AG08396 (cell line): ENCODE measurements around the gene SUMO4.

Source experiments
- DNase-seq: peaks from one replicate; pipeline ENCODE4 v3.0.0; 2012; ENCODE audit warnings: low spot score, mixed read lengths

SUMO4 gene

DNA sequence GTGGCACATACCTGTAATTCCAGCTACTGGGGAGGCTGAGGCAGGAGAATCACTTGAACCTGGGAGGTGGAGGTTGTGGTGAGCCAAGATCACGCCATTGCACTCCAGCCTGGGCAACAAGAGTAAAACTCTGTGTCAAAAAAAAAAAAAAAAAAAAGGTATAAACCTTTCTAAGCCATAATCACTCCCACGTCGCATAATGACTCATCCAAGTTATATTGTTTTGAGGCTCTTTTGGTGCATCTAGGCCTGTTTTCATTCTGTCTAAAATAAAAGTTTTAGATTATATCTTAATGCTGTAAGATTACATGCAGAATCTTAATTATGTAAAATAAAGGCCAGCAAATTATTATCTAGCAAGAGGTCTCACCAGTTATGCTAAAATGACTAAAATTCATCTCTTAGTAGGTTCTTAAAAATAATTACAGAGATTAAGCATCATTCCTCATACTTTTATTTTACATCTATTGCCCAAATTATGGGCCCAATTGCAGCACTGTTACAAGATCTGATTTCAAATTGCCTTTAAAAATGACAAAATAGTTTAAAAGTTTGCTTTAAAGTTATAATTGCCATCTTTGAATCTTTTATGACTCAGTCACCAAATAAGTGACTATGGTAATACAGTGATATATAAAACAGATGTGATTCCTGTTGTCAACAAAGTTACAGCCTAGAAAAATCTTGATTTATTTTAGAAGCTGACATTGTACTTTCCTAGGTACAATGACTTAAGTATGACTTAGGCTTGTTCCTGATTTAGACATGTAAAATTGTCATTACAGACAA, 10.4 kb upstream of the SUMO4 start:
- no peak for DNase-seq

DNA sequence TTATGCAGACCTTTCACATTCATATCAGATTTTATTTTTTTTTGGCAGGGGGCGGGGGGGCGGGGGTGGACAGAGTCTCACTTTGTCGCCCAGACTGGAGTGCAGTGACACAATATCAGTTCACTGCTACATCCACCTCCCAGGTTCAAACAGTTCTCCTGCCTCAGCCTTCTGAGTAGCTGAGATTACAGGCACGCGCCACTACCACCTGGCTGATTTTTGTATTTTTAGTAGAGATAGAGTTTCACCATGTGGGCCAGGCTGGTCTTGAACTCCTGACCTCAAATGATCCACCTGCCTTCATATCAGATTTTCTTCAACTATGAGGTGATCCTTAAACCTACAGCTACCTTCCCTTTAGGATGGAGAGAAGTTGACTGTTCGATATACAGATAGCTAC, 8.0 kb upstream of the SUMO4 start:
- no peak for DNase-seq

DNA sequence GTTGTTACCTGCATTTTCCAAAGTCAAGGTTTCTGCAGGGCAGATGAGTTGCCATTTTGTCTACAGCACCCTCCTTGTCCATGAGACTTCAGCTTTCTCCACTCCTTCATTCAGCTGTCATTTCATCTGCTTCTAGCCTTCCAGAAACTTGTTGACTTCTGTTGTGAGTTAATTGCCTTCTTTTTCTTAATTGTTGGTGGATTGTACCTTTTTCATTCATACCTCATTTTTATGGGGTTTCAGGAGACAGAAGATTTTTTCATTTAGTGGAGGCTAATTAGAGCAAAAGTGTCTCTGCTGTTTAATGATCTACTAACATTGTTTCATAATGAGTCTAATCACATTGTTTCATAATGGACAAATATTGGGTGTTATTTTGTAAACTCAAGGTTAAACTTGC, 7.5 kb upstream of the SUMO4 start:
- no peak for DNase-seq

DNA sequence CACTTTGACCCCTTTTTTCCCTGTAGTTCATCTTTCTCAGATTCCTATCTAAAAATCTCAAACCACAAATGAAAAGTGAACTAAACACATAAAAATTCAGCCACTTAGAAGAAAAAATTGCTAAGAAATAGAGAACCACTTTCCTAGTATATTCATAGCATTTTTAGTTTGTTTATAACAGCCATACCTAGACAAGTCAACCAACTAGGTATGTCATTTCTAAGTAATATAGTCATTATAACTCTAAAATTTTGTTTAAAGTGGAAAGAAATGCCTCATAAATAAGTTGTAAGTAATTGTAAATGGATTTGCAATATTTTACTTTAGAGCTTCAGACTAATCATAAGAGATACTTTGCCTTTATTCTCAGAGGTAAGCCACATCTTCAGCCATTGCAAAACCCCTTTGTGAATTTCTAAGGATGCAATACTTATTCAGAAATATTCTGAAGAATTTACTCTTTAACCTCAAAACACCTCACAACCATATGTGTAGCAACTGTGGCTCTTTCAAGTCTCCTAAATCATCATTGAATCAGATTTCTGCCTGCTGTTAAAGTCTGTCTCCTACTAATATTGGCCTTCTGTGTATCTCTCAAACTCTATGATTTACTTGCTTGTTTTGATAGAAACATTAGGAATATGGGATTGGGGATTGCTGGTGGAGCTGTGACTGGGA, 6.9 kb upstream of the SUMO4 start:
- no peak for DNase-seq

DNA sequence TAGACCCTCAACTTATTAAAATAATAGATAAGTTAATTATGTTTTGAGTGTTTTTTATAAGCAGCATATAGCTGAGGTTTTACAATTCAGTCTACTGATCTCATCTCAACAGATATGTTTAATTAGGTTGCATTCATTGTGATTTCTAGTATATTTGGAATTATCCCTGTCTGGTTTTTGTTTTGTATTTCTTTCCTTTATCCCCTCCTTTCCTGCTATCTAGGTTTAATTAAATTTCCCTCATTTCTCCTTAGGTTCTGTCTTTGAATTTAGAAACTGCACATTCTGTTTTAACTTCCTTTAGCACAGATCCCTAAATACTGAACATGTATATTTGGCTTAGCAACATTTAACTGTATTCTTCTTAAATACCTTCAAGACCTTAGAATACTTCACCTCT, 4.9 kb upstream of the SUMO4 start:
- DNase-seq = no peak

DNA sequence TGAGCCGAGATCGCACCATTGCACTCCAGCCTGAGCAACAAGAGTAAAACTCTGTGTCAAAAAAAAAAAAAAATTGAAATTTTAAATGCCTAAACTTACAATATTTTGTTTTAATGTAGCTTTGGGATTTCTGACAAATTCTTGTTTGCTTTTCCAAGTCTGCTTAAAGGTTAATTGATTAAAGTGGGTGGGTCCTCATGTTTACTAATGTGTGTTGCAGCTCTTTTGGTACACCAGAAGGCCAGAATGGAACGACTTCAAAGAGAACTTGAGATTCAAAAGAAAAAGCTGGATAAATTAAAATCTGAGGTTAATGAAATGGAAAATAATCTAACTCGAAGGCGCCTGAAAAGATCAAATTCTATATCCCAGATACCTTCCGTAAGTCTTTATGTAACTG, 2.7 kb upstream of the SUMO4 start:
- no peak for DNase-seq

DNA sequence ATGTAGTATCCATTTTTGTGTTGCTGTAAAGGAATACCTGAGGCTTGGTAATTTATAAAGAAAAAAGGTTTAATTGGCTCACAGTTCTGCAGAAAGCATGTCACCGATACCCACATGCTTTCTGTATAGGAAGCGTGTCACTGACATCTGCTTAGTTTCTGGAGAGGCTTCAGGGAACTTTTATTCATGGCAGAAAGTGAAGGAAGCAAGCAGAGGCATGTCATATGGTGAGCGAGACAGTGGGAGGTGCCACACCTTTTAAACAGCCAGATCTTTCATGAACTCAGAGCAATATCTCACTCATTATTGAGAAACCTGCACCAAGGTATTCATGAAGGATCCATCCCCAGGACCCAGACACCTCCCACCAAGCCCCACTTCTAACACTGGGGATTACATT, 3.5 kb downstream of the SUMO4 start:
- DNase-seq = no peak

DNA sequence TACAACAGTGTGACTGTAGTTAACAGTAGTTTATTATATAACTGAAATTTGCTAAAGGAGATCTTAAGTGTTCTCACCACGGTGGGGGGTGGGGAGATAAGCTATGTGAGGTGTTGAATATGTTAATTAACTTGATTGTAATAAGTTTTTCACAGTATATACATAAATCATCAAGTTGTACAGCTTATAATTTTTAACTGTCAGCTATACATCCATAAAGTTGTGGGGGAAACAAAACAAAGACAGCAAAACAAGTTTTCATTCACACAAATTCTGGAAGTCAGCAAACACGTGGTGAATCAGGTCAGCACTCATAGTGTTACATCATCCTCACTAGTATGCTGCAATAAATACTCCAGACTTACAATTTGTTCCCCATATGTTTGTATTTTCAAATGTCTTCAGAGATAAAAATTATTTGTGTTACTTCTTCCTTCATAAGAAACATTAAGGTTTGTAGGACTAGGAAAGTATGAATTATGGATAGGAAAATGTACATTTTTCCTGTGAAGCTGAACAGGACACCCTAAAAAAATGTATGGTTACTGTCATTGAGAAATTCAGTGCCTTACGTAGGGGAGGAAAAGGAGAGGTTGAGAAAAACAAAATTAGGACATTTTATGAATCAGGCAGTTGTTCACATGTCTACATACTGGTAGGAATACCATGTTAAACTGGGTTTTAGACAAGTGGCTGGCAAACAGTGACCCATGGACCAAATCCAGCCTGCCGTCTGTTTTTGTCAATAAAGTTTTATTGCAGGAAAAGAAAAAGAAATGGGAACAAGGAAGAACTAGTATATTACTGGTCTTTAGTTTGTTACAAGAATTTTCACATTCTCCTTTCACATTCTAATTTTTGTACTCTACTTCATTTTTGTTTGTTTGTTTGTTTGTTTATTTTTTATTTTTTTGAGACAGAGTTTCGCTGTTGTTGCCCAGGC, 6.0 kb downstream of the SUMO4 start:
- no peak for DNase-seq

DNA sequence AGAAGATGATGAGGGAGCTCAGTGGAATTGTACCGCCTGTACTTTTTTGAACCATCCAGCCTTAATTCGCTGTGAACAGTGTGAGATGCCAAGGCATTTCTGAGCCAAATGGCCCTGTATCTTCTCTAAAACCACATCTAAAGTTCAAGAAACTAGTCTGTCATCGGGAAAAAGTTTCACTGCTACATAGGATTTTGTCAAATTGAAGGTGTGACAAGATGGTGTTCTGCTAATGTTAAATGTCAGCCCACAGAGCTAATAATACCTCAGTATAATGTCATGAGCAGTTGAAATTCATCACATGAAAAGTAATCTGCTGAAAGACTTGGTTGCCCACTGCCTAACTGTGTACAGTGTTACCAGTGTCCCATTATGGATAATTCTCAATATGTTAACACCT, 9.6 kb downstream of the SUMO4 start:
- DNase-seq = no peak

DNA sequence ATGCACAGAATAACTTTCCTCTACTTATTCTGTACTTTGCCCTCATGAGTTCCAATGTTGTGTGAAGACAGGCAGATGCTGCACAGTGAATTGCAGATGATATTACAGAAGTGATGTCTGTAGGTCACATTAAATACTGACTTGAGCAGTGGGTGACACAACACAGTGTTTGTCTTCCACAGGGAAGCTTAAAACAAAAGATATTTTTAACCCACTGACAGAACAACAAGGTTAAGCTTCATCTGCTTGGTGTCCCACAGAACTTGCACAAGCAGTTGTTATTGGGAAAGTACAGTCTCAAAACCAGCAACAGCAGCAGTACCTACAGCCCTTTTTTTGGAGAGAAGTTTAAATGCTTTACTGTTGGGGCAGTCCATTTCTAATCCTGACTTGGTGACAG, 10.5 kb downstream of the SUMO4 start:
- DNase-seq = no peak

DNA sequence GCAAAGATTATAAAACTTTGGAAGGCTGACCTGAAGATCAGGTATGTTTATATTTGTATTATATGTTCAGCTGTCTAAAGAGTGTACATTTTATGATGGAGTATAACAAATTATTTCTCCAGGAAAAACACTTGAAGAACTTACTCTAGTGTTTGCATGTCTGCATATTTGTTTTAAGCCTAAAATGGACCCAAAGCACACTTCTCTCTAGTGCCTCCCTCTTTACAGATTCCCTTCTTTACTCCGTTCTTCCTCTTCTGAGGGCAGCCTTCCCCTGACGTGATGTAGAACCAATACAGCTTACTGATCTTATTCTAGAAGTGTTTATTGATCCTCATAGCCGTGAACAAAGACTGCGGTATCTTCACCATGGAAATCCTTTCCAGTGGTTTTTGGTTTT, 13.9 kb downstream of the SUMO4 start:
- DNase-seq = no peak

DNA sequence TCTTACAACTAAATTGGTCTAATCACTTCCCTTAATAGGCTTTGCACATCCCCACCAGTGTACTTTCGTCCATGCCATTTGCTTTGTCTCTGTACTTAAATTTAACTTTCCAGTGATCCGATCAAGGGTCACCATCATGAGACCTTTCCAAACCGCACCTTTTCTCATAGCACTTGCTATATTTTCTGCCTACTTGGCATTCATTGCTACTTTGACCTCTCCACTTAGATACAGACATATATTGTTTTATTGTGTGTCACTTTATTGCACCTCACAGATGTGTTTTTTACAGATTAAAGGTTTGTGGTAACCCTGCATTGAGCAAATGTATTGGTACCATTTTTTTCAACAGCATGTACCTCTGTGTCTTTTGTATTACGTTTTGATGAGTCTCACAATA, 14.8 kb downstream of the SUMO4 start:
- DNase-seq = no peak

DNA sequence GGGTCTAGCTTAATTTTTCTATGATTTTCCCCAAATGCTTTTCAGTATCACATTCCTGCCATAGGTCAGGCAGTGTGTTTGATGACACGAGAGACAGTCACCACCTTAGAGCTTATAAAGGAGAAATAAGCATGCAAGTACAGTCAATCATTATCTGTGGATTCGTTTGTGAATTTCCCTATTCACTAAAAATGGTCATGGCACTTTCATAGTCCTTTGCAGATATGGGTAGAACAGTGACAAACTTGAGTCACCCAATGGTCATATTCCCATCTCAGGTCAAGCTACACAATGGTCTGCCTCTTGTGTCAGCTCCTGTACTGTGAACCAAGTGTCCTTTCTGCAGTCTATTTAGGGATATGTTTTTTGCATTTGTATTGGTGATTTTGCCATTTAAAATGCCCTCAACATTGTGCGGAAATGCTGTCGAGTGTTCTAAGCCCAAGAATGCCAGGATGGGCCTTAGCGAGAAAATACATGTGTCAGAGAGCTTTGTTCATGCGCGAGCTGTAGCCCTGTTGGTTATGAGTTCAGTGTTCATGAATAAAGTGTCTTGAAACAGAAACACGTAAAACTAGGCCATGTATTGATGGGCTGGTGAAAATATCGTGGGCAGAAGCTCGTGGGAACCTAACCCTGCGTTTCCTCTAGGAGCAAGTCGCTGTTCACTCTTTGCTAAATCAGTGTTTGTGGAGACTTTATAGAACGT, 19.8 kb downstream of the SUMO4 start:
- DNase-seq = no peak

DNA sequence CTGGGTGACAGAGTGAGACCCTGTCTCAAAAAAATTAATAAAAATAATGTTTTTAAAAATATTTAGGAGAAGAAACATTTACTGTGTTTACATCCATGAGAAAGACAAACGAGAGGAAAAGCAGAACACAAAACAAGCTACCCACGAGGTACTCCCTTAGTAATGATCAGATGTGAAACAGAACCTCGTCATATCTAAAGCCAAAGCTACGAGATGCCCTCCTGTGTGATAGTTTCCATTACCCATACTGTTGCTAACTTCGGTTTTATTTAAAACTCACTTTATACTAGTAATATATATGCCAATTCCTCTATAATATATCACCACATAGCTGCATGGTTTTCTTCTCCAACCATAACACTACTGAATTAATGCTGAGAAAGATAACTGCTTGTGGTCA, 21.1 kb downstream of the SUMO4 start:
- no peak for DNase-seq

DNA sequence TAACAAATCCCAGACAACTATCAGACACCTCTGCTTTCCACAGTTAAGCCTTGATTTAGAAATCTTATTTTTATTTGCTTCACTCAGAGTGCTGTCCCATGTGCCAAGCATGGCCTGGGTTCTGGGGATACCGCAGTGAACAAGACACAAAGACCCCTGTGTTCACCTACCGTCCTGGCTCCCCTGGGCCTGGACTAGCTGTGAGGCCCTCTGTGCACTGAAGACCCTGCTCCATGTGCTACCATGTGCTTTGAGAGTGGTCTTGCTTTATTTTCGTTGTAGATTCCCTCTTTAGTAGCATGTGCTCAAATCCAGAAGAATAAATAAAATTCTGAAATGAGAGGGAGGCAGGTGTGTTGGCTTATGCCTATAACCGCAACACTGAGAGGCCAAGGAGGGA, 22.5 kb downstream of the SUMO4 start:
- no peak for DNase-seq

DNA sequence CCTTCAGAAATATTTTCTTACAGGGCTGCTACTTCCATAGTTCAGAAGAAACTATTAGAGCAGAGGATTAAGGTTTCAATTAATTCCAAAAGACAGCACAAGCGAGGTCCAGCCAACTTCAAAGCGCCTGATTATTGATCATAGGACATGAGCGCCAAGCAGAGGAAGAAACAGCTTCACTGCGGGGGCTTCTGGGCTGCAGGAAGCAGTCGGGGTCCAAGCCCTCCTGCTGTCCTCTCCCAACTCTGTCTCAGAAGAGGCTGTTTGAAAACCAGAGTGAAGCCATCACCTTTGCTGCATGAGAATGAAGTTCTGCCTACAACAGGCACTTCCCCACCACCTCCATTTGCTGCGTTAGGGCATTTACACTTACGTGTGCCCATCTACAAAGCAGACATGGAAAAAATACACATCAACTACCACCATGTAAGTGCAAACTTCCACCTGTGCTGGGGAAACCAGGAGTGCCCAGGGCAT, 23.9 kb downstream of the SUMO4 start:
- DNase-seq = no peak

DNA sequence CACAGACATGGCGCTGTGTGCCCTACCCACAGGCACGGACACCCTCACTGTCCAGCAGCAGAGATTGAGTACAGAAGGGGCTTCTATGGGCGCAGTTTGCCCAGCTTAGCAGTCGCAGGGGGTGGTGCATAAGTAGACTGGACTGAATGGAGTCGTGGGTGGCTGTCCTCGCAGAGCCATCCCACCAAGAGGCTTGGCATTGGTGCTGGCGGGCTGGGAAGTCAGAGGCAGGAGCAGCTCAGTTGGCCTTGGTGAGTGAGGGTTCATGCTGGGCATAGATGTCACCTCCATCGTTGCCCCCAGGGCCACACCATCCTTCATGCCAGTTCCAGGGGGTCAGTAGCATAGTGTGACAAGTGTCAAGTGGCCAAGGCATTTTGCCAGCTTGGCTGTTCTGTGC, 25.2 kb downstream of the SUMO4 start:
- no peak for DNase-seq

DNA sequence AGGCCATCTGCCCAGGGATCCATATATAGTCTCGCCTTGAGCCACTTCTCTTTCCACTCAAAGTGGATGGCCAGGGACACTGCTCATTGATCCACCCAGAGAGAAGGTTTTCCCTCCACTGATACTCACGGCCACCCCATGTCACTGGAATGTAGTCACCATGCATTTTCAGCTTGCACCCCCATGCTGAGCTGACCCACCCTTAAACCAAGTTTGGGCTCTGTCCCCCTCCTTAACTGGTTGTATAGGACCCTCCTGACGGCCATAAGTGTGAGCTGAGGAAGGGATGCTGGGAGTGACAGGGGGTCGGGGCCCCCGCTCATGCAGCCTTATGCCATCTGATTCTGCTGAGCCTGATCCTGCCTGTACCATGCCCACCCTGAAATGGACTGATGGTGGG, 25.7 kb downstream of the SUMO4 start:
- DNase-seq = no peak

DNA sequence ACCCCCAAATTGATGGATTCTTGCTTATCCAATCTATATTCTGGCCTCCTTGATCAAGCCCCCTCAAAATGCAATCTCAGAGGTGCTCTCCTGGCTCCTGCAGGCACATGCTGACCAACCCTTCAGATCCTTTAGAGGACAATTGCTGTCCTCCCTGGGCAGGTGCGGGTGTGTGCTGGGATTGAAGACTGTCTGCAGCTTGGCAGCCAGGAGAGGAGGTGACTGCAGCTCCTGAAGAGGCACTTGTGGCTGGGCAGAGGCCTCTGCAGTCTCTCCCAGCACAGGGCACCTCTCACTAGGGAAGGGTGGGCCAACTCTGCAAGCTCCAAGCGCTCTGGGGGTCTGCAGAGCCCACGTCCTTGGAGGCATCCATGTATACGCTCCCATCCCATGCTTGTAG, 28.5 kb downstream of the SUMO4 start:
- DNase-seq = no peak

DNA sequence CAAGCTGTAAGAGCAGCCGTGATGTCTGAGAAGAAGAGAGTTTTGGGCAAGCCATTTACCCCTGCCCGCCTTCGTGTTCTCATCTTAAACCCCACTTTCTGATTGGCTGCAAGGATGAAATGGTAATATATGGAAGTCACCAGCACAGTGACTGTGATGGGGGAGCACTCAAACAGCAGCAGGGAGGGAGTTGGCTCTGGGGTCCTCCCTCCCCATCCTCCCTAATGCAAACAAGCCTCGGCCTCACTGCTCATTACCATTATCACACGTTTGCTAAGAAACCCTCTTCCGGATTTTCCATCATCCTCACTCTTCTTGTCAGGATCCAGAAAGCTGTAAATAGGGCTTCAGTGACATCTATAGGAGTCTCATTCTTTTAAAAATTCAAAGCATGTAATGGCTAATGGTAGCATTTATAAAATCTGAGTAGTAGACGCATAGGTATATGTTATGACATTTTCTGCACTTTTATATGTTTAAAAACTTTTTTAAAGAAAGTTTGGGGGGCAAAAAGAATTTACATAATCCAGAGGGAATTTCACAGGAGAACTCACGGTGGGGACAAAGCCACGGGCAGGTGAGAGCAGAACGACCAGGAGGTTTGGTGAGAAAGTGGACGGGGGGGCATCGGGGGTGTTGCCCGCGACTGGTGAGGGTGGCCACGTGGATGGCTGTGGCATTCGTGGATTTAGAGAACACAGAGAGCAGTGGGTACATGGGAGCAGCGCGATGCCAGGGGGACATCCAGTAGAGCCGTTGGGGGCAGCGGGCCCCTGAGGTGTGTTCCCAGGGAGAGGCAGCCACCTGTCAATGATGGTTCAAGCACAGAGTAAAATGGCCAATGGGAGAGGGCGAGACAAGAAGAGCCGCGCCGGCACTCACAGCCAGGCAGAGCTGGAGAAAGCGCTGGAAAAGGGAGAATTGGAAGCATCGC, 29.6 kb downstream of the SUMO4 start:
- no peak for DNase-seq
